Activated CD8-positive, alpha-beta T cell treated with anti-CD3 and anti-CD28 coated beads, Interleukin-2, amount 10 ng/mL, durations not matched to agents 7 days and 5 days (primary cell): ENCODE results near the gene COMMD6. TPM values are rescaled to one million over a fixed set of nuclear protein-coding genes. Genes with fewer than 3 reads are reported as not detected.

Source experiments
- ATAC-seq: fragments of 150-1000 bp; cut with Tn5 transposase; one replicate; pipeline ENCODE4 v1.10.0; 2021; ENCODE audit warnings: moderate library complexity
- CTCF ChIA-PET: fragments of 350-600 bp; sonication (Branson Sonifier 250); formaldehyde crosslinking; loops from one replicate; lab custom pipeline; 2021; ENCODE audit warnings: antibody characterized with exemption; lab: Charles Lee
- POLR2A ChIA-PET: fragments of 350-600 bp; sonication (Branson Sonifier 250); formaldehyde crosslinking; loops from one replicate; lab custom pipeline; 2021; ENCODE audit warnings: antibody characterized with exemption; lab: Charles Lee
- DNase-seq: peaks from one replicate; pipeline ENCODE4 v3.0.0-alpha.2; 2020
- H3K27ac Mint-ChIP-seq: one replicate; pipeline ENCODE4 v1.8.0; 2021; ENCODE audit warnings: mild to moderate bottlenecking, mixed read lengths
- H3K27me3 Mint-ChIP-seq: one replicate; pipeline ENCODE4 v1.8.0; 2021; ENCODE audit warnings: low read depth, mixed read lengths
- H3K36me3 Mint-ChIP-seq: one replicate; pipeline ENCODE4 v1.8.0; 2021; ENCODE audit warnings: low read depth, mixed read lengths
- H3K4me1 Mint-ChIP-seq: one replicate; pipeline ENCODE4 v1.8.0; 2021; ENCODE audit warnings: low read depth, mixed read lengths
- H3K4me3 Mint-ChIP-seq: one replicate; pipeline ENCODE4 v1.8.0; 2021; ENCODE audit warnings: mild to moderate bottlenecking, mixed read lengths
- H3K9me3 Mint-ChIP-seq: one replicate; pipeline ENCODE4 v1.8.0; 2022; ENCODE audit warnings: mixed read lengths; ENCODE audit not compliant: insufficient read depth
- total RNA-seq, 2 experiments: library from RNA; stranded (reverse); gene quantifications; one replicate each; pipeline ENCODE4 v1.2.3, GENCODE V29; 2021

The COMMD6 gene
- total RNA-seq, 2 experiments from 2014 or later, result 128 to 130 TPM

DNA sequence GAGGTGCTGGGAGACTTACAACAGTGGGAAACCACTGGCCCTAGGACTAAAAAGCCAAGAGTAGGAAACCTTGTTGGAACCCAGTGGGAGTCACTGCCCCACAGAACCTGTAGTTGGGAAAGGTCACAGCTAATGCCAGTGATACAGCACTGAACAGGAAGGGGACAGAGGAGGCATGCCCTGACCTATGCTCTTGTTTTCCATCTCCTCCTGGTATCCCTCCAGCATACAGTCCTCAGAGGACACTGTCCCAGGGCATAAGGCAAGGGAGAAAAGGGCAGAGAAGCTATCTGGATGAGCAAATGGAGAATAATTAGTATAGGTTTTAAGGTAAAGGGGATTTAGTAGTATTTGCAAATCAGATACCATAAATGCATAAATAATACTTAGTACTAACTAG, 44.5 kb downstream of the COMMD6 start:
- Mint-ChIP-seq H3K27ac (no peak overlapping the region), H3K27me3 (peaks cover 20% of the 10 kb centered on the region), H3K9me3 (no peaks in the 10 kb centered on the region), H3K4me1 (peaks cover 6% of the 10 kb centered on the region), H3K4me3 (no peak overlapping the region), H3K36me3 (no peaks in the 10 kb centered on the region)
- ChIA-PET CTCF (interaction anchor here (1.2 kb wide), 1 partner anchor 10 kb away, joined by 3 read pairs; no protein-coding TSS in a partner anchor), POLR2A (no interaction called here)
- DNase-seq (no peak), ATAC-seq (no peak)

DNA sequence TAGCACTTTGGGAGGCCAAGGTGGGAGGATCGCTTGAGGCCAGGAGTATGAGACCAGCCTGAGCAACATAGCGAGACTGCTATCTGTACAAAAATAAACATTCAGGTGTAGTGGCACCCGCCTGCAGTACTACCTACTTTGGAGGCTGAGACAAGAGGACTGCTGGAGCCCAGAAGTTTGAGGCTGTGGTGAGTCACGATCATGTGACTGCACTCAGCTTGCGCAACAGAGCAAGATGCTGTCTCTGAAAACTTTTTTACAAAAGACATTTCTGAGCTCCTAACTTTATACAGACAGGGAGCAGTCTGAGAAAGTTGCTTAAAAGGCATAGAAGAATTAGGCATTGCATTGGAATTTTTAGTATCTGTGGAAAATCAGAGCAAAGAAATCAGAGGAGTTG, 45.3 kb downstream of the COMMD6 start:
- Mint-ChIP-seq H3K4me3 (no peak overlapping the region), H3K36me3 (no peaks in the 10 kb centered on the region), H3K9me3 (no peaks in the 10 kb centered on the region), H3K4me1 (peaks cover 6% of the 10 kb centered on the region), H3K27me3 (peaks cover 20% of the 10 kb centered on the region), H3K27ac (no peak overlapping the region)
- ChIA-PET CTCF (interaction anchor here (0.9 to 1.2 kb wide), 3 partner anchors 9 to 13 kb away, joined by 3 to 6 read pairs (median 3); partner anchors contain the start of gene TBC1D4), POLR2A (no interaction called here)
- no peak for DNase-seq
- ATAC-seq, result no peak

DNA sequence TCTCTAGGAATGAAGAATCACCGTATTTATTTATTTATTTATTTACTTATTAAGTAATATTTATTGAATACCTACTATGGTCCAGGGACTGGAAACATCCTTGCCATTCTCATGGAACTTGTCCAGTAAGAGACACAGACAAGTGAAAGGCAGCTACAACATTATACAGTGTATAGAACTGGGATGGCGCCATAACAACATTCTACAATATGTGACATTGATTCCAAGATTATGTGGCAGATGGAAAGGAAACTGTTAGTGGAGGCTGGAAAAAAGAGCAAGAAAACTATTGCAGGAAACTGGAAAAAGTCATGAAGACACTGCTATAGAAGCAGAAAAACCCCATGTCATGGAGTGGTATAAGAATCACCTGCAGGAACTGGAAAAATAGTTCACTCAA, 46.3 kb downstream of the COMMD6 start:
- ATAC-seq, result no peak
- Mint-ChIP-seq H3K36me3 (no peaks in the 10 kb centered on the region), H3K4me1 (peaks cover 10% of the 10 kb centered on the region), H3K27me3 (peaks cover 24% of the 10 kb centered on the region), H3K4me3 (no peak overlapping the region), H3K27ac (no peak overlapping the region), H3K9me3 (no peaks in the 10 kb centered on the region)
- no peak for DNase-seq
- POLR2A ChIA-PET, result no interaction called here
- CTCF ChIA-PET, result interaction anchor here (1.1 kb wide), 1 partner anchor 12 kb away, joined by 3 read pairs; no protein-coding TSS in a partner anchor

DNA sequence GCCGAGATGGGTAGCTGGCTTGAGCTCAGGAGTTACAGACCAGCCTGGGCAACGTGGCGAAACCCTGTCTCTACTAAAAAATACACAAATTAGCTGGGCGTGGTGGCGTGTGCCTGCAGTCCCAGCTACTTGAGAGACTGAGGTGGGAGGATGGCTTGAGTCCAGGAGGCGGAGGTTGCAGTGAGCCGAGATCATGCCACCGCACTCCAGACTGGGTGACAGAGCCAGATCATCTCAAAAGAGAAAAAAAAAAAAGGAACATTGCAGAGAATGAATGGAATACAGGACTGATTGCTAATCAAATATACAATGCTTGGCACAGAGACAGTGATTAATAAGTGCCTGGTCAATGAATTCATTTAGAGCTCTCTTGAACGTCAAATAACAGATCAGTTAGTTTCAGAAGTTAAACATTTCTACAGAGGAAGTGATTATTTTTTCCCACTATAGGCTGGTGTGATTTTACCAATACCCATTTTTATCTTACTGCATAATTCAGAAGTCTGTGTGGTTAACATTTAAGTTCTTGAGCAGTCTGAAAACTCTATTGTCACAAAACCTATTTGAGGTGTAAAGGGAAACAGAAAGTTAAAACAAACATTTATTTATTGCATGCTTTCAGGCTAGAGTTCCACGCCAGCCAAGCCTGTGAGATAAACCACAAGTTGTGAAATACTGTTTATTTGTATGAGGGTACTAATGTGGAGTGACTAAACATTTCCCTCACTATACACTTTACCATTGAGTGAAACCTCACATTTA, 48.0 kb downstream of the COMMD6 start:
- H3K27ac Mint-ChIP-seq, result no peak overlapping the region
- ATAC-seq, result peak; percentile 39

DNA sequence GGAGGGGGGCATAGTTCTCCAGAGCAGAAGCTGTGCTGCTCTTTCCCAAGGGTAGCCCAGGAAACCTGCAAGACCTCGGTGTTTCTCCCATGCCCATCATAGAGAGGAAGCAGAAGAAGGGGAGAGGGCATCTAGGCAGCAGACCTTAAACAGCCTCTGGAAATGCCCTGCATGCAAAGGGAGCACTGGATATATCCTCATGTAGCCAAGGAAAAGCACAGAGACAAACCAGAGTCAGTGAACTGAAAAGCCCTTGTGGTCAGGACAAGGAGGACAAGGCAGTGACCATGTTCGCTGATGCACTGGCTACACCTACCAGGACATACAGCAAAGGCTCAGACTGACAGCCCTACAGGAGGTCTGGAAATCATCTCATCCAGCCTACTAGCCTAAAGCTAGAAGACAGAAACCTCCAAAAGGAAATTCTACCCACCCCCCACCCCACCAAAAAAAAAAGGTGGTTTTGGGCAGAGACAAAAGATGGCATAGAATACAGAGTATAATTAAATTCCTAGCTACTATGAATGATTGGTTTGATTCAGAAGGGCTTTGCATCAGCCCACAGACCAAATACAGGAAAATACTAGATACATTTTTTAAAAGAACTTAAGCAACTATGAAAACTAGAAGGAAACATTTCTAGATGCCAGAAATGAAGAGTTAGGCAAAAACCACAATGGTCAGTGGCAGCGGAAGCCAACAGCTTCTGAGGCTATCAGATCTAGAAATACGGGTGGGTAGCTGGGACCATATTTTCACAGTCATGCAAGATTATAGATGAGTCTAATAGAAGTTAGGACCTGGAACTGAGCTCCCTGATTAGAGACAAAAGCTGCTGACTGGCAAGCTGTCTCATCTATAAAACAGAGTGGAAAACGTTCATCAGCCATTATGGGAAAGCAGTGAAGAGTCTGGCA, 51.2 kb downstream of the COMMD6 start:
- H3K4me3 Mint-ChIP-seq, result no peak overlapping the region
- peaks cover 21% of the 10 kb centered on the region for H3K27me3 Mint-ChIP-seq
- no peak for ATAC-seq
- peaks cover 18% of the 10 kb centered on the region for H3K4me1 Mint-ChIP-seq
- H3K27ac Mint-ChIP-seq, result no peak overlapping the region
- H3K36me3 Mint-ChIP-seq, result no peaks in the 10 kb centered on the region
- ChIA-PET POLR2A (no interaction called here), CTCF (no interaction called here)
- no peak for DNase-seq
- no peaks in the 10 kb centered on the region for H3K9me3 Mint-ChIP-seq

More for the DNA sequence above, 48.0 kb downstream of the COMMD6 start:
- ChIA-PET POLR2A (interaction anchor here (0.8 kb wide), 1 partner anchor 48 kb away, joined by 4 read pairs; the partner anchor contains the start of gene COMMD6), CTCF (no interaction called here)
- H3K4me1 Mint-ChIP-seq, result peaks cover 13% of the 10 kb centered on the region
- no peaks in the 10 kb centered on the region for H3K9me3 Mint-ChIP-seq
- H3K27me3 Mint-ChIP-seq, result peaks cover 27% of the 10 kb centered on the region
- H3K36me3 Mint-ChIP-seq, result no peaks in the 10 kb centered on the region
- H3K4me3 Mint-ChIP-seq, result no peak overlapping the region
- DNase-seq, result no peak

DNA sequence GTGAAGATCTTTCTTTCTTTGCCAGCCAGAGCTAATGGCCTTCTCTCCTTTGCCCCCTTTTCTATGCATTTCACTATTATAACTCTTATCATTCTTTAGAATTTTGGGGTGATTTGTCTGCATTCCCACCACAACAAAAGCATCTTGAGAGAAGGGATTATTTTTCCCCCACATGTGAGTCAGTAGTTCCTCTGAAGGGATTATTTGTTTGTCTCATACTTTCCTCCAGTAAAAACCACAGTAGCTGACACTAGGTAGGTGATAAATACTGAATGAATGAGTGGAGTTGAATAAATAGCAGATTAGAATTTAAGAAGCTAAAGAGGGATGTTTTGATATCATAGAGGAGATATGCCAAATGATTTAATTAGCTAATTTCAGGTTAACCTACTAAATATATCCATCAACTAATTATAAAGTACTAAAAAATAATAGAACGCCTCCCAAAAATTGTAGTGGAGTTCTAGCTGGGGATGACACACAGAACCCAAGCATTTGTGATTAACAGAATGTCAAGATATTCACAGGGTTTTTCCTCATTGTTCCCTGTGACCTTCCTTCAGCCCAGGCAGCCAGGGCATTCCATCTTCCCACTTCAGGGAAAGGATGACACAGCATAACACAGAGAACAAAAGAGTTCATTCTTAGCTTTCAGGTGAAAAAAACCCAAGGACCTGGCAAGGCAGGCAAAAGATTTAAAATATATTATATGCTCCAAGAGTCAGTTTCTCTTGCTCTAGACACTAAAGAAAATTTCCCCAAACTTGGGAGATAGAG, 52.2 kb downstream of the COMMD6 start:
- no peaks in the 10 kb centered on the region for H3K36me3 Mint-ChIP-seq
- peaks cover 25% of the 10 kb centered on the region for H3K4me1 Mint-ChIP-seq
- POLR2A ChIA-PET, result interaction anchor here (0.5 kb wide), 1 partner anchor 43 kb away, joined by 5 read pairs; no protein-coding TSS in a partner anchor
- no peak overlapping the region for H3K4me3 Mint-ChIP-seq
- ATAC-seq (no peak), DNase-seq (no peak)
- peaks cover 28% of the 10 kb centered on the region for H3K27me3 Mint-ChIP-seq
- no peaks in the 10 kb centered on the region for H3K9me3 Mint-ChIP-seq
- CTCF ChIA-PET, result interaction anchor here (2.4 kb wide), 1 partner anchor 112 kb away, joined by 9 read pairs; no protein-coding TSS in a partner anchor
- H3K27ac Mint-ChIP-seq, result no peak overlapping the region

DNA sequence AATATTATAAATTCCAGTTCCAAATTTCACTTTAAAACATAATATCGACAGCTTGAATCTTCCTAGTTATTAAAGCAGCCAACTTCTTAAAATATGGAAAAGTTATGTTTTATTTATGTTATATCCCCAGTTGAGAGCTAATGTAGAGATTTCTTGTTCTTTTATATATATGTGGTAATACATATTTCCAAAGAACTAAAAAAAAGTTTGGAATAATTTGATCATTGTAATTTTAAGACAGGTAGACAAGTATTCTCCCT, 54.9 kb downstream of the COMMD6 start:
- Mint-ChIP-seq H3K9me3 (no peaks in the 10 kb centered on the region), H3K4me3 (peak overlapping the region; percentile 89), H3K36me3 (no peaks in the 10 kb centered on the region), H3K27ac (no peak overlapping the region), H3K4me1 (peaks cover 20% of the 10 kb centered on the region), H3K27me3 (peaks cover 51% of the 10 kb centered on the region)
- ChIA-PET POLR2A (no interaction called here), CTCF (interaction anchor here (0.7 to 2.1 kb wide), 16 partner anchors 9 to 191 kb away, joined by 3 to 14 read pairs (median 4); partner anchors contain the start of genes LMO7 and UCHL3)
- DNase-seq, result no peak
- ATAC-seq, result no peak

DNA sequence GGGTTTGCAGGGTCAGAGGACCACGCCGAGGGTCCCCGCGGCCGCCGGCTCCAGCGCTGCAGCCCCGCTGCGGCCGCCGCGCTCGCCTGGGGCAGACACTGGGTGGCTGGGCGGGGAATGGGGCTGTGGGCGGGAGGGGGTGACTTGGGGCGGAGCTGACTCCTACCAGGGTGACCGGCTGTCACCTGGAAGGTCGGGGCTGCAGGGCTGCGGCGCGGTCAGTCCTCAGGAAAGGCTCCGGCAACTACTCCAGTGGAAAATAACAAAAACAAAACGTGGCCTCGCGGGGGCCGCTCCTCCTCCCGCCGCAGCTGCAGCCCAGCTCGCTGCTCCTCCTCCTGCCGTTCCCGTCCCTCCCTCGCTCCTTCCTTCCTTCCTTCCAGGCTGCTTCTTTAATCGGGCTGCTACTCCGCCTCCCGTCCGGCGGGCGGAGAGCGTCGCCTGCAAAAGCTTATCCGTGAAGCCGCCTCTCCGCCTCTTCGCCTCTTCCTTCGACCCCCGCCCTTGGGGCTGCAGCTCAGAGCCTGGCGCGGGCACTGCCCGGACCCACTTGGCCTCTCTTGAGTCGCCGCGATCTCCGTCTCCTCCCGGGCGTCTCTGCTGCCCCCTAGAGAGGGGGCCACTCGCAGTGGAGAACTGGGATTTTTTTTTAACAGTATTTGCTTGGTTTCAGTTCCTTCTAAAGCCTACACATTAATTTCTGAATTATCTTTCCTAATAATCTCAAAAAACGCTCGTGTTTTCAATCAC, 55.4 kb downstream of the COMMD6 start, which contains the start of gene TBC1D4:
TBC1D4 (minus strand) TSS at position 100 of the 750 bp plus-strand sequence. CDS start 402 bp downstream, outside the sequence.
- POLR2A ChIA-PET, result no interaction called here
- peak; percentile 73 for DNase-seq
- H3K27ac Mint-ChIP-seq, result no peak within 1 kb of the TSS
- no peaks in the 10 kb centered on the region for H3K9me3 Mint-ChIP-seq
- no peaks in the 10 kb centered on the region for H3K36me3 Mint-ChIP-seq
- CTCF ChIA-PET, result interaction anchor here (0.6 to 2.1 kb wide), 22 partner anchors 9 to 279 kb away, joined by 3 to 14 read pairs (median 4); partner anchors contain the start of genes COMMD6, LMO7 and UCHL3
- peaks cover 20% of the 10 kb centered on the region for H3K4me1 Mint-ChIP-seq
- H3K27me3 Mint-ChIP-seq, result peaks cover 53% of the 10 kb centered on the region
- ATAC-seq, result peak; percentile 84
- H3K4me3 Mint-ChIP-seq, result peak within 1 kb of the TSS; percentile 89

DNA sequence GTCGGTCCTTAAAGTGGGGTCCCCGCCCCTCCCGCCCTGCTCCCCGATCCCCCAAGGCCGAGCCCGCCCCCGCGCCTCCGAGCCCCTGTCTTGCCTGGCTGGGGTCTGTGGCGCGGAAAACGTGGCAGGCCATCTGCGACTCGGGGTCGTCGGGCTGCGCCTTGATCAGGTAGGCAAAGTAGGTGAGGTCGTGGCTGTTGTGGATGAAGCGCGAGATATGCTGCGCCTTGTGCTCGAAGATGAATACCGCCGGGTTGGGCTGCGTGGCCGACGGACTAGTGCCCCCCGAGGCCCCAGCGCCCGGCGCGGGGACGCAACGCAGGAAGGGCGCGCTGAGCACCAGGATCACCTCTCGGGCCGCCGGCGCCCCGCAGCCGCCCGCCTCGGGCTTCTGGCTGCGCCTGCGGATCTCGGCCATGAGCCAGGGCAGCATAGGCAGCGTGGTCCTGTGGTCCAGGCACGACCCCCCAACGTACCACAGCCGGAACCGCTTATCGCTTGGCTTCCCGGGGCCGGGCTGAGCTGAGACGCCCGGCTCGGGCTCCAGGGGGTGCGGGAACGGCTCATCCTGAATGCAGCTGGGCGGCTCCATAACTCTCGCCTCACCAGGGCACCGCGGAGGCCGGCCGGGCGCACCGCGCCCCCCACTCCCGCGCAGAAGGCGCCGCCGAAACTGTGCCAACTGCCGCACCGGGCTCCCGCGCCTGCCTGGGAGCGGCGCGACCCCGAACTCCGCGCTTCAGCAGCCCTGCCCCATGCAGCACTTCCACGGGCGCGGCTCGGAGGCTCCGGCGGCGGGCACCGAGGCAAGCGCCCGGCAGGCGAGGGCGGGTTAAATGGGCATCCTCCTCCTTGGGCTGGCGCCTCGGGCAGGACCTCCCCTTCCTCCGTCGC, 56.2 kb downstream of the COMMD6 start:
- Mint-ChIP-seq H3K9me3 (no peaks in the 10 kb centered on the region), H3K4me3 (peak overlapping the region; percentile 89), H3K27me3 (peaks cover 53% of the 10 kb centered on the region), H3K27ac (no peak overlapping the region), H3K36me3 (no peaks in the 10 kb centered on the region), H3K4me1 (peaks cover 16% of the 10 kb centered on the region)
- CTCF ChIA-PET, result interaction anchor here (0.7 to 2.1 kb wide), 18 partner anchors 9 to 189 kb away, joined by 3 to 14 read pairs (median 4); partner anchors contain the start of genes COMMD6, LMO7 and UCHL3
- peak; percentile 49 for ATAC-seq
- peak; percentile 33 for DNase-seq
- POLR2A ChIA-PET, result no interaction called here

DNA sequence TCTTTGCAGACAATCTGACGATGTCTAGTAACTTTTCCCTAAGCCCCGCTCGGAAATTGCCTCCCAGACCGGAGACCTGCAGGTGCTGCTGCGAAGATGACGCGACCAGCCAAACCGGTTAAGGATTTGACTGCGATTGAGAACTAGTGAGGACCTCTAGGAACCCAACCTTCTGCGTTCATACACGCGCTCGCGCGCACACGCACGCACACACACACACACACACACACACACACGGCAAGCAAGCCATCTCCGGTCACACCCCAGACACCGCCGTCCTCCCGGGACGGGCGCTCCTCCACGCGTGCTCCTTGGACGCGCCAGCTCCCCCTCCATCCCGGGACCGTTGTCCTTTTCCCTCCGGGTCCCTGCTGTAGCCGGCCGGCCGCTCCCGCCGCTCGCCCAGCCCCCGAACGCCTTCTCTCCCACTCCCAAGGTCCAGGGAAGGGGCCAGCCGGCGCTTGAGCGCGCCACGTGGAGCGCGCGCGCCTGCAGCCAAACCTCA, 56.9 kb downstream of the COMMD6 start:
- peaks cover 54% of the 10 kb centered on the region for H3K27me3 Mint-ChIP-seq
- DNase-seq, result peak; percentile 43
- ChIA-PET CTCF (no interaction called here), POLR2A (no interaction called here)
- H3K4me3 Mint-ChIP-seq, result peak overlapping the region; percentile 77
- H3K4me1 Mint-ChIP-seq, result peaks cover 13% of the 10 kb centered on the region
- ATAC-seq, result no peak
- H3K27ac Mint-ChIP-seq, result no peak overlapping the region
- no peaks in the 10 kb centered on the region for H3K9me3 Mint-ChIP-seq
- no peaks in the 10 kb centered on the region for H3K36me3 Mint-ChIP-seq
